GM23338 (cell line): Measurements from ENCODE around the gene BCLAF3.

ENCODE experiments used
- CTCF ChIP-seq, 2 experiments: fragments of 200-600 bp in 1 of 2; sonication (generic) in 1 of 2; conservative IDR thresholded peaks; 2 replicates each; pipeline versions ENCODE4 v1.5.1 to v1.6.1; 2016 to 2017; ENCODE audit warnings: antibody characterized with exemption in 2 of 2, low read depth in 2 of 2, mild to moderate bottlenecking in 2 of 2, moderate library complexity in 1 of 2
- EZH2 ChIP-seq: fragments of 200-600 bp; sonication (generic); IDR thresholded peaks from one replicate; pipeline ENCODE4 v1.8.0; 2017; ENCODE audit warnings: antibody characterized with exemption, mild to moderate bottlenecking, low read depth; ENCODE audit not compliant: unreplicated experiment
- EZH2phosphoT487 ChIP-seq: fragments of 200-600 bp; sonication (generic); IDR thresholded peaks from one replicate; pipeline ENCODE4 v1.8.1; 2018; ENCODE audit warnings: antibody characterized with exemption; ENCODE audit not compliant: unreplicated experiment
- JUNB ChIP-seq: IDR thresholded peaks from one replicate; pipeline ENCODE4 v1.6.1; 2016; ENCODE audit warnings: antibody characterized with exemption; ENCODE audit not compliant: unreplicated experiment
- POLR2AphosphoS5 ChIP-seq: IDR thresholded peaks from 2 replicates; pipeline ENCODE4 v1.6.1; 2016; ENCODE audit warnings: antibody characterized with exemption, low read depth
- REST ChIP-seq: IDR thresholded peaks from one replicate; pipeline ENCODE4 v1.6.1; 2018; ENCODE audit warnings: antibody characterized with exemption; ENCODE audit not compliant: unreplicated experiment

DNA sequence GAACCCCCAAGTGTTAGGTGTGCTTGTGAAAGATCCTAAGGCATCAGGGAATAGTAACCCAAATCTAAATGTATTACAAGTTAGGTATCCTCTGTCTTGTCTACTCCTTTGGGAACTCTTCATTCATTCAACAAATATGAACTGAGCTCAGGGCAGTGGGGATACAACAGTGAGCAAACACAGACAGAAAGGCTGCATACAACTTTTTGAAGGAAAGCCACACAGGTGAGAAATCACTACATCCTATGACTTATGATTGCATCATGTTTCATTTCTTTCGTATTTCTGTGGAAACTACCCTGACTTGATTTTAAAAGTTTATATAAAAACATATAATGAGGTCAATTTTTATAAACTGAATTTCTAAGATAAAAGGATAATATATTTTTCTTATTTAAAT, 43.2 kb downstream of the BCLAF3 start:
- no peak for TF ChIP-seq CTCF (conservative IDR thresholded peaks at IDR 0.05; ENCODE audit: low read depth in 2 of 2)
- TF ChIP-seq JUNB, result no peak
- no peak for TF ChIP-seq REST
- no peak for TF ChIP-seq EZH2phosphoT487
- no peak for TF ChIP-seq POLR2AphosphoS5
- TF ChIP-seq EZH2, result no peak
